Measurements from ENCODE around the gene ALDOC.

The ALDOC gene

GRCh38 chr17:28575126-28575795 is 1.4 kb downstream of the ALDOC start:
- in situ Hi-C loops (cut with MboI; ENCODE audit: low pct_unique_long_range_greater_than_20kb, low sequenced_read_pairs, unreplicated experiment) = no loop called here
- no peak for TF ChIP-seq CTCF (IDR thresholded peaks at IDR 0.05; ENCODE audit: extremely low read depth, insufficient read depth, missing control alignments)
- no peak for DNase-seq (ENCODE audit: low spot score)

GRCh38 chr17:28574526-28574925 is 2.2 kb downstream of the ALDOC start:
- no peak for DNase-seq (ENCODE audit: low spot score)
- in situ Hi-C loops (cut with MboI; ENCODE audit: low pct_unique_long_range_greater_than_20kb, low sequenced_read_pairs, unreplicated experiment) = no loop called here
- no peak for TF ChIP-seq CTCF (IDR thresholded peaks at IDR 0.05; ENCODE audit: extremely low read depth, insufficient read depth, missing control alignments)

GRCh38 chr17:28573966-28574480 is 2.7 kb downstream of the ALDOC start:
- no peak for TF ChIP-seq CTCF (IDR thresholded peaks at IDR 0.05; ENCODE audit: extremely low read depth, insufficient read depth, missing control alignments)
- in situ Hi-C loops (cut with MboI; ENCODE audit: low pct_unique_long_range_greater_than_20kb, low sequenced_read_pairs, unreplicated experiment) = no loop called here
- DNase-seq (ENCODE audit: low spot score) = no peak

- TF ChIP-seq CTCF (IDR thresholded peaks at IDR 0.05; ENCODE audit: extremely low read depth, insufficient read depth, missing control alignments) = no peak
- in situ Hi-C loops (cut with MboI; ENCODE audit: low pct_unique_long_range_greater_than_20kb, low sequenced_read_pairs, unreplicated experiment) = no loop called here
- no peak for DNase-seq (ENCODE audit: low spot score)
Measured at GRCh38 chr17:28573521-28573920, 3.2 kb downstream of the ALDOC start.

GRCh38 chr17:28573040-28573380 is 3.7 kb downstream of the ALDOC start:
- in situ Hi-C loops (cut with MboI; ENCODE audit: low pct_unique_long_range_greater_than_20kb, low sequenced_read_pairs, unreplicated experiment) = no loop called here
- TF ChIP-seq CTCF (IDR thresholded peaks at IDR 0.05; ENCODE audit: extremely low read depth, insufficient read depth, missing control alignments) = no peak
- no peak for DNase-seq (ENCODE audit: low spot score)

- in situ Hi-C loops (cut with MboI; ENCODE audit: low pct_unique_long_range_greater_than_20kb, low sequenced_read_pairs, unreplicated experiment) = no loop called here
- no peak for TF ChIP-seq CTCF (IDR thresholded peaks at IDR 0.05; ENCODE audit: extremely low read depth, insufficient read depth, missing control alignments)
- no peak for DNase-seq (ENCODE audit: low spot score)
Measured at GRCh38 chr17:28572259-28573039, 4.2 kb downstream of the ALDOC start.

Measured in GM13977 (cell line).